Measurements from ENCODE around the gene GOLPH3L.
"Not testable (repeated sequence)": the region's sequence is repeated elsewhere in the genome, so short reads cannot be mapped to it uniquely, and the experiment has no call there.

The GOLPH3L gene

GRCh38 chr1:150654635-150655034, 42.3 kb downstream of the GOLPH3L start:
- not testable (repeated sequence) for DNase-seq

DNA sequence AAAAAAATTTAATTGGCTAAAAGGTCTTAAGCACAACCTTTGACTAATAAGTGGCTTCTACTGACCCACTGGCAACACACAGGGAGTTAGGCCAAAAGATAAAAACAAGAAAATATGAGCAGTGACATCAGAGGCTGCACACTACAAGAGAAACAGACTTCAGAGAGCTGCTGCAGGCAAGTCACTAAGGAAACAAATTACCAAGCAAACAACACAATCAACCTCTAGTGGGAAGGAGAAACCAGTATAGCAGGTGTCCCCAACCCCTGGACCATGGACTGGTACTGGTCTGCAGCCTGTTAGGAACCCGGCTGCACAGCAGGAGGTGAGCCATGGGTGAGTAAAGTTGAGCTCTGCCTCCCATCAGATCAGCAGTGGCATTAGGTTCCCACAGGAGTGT, 46.8 kb downstream of the GOLPH3L start:
- DNase-seq, result no peak

DNA sequence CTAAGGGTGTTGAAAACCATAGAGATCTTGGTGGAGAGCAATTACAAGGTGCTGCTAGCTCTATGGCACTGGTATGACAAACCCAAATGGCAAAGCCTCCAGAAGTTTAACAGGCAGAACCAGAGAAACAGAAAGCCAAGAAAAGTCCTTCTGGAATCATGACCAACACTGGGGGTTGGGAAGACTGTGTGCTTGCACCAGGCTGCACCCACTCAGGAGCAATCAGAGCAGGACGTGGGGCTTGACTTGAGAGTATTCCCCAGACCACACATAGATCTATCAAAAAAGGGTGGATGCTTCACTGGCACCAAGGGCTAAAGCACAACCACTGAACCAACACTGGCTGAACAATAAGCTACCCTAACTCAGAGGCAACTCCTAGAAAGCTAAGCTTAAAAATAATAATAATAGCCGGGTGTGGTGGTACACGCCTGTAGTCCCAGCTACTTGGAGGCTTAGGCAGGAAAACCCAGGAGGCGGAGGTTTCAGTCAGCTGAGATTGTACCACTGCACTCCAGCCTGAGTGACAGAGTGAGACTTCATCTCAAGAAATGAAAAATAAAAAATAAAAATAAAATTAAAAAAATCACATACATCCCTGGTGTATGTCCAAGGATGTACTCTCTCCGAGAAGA, 47.4 kb downstream of the GOLPH3L start:
- no peak for DNase-seq

DNA sequence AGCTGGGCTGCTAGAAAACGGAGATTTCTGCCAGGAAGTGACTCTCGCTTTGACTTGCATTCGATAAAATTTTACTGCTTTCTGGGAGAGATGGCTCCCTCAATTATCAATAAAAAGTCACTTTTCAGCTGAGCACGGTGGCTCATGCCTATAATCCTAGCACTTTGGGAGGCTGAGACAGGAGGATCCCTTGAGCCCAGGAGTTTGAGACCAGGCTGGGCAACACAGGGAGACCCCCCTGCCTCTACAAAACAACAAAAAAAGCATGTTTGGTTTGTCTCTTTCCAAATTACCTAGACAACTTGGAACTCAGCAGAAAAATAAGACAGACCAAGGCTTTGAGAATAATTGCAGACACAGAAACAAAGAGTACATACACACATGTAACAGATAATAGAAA, 54.7 kb downstream of the GOLPH3L start:
- no peak for DNase-seq

DNA sequence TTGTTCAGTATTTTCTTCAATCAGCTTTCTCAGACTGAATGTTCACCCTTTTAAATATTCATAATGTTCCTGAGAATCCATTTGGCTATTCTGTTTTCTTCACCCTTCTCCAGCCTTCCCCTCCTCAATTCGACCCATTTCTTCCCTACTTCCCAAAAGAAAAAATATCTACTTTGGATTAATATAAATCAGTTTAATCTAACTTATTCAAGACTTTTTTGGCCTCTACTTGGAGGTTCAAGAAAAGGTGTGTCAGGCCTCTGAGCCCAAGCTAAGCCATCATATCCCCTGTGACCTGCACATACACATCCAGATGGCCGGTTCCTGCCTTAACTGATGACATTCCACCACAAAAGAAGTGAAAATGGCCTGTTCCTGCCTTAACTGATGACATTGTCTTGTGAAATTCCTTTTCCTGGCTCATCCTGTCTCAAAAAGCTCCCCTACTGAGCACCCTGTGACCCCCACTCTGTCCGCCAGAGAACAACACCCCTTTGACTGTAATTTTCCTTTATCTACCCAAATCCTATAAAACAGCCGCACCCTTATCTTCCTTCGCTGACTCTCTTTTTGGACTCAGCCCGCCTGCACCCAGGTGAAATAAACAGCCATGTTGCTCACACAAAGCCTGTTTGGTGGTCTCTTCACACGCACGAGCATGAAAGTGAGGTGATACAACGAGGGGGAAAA, 55.7 kb downstream of the GOLPH3L start:
- DNase-seq, result not testable (repeated sequence)

- DNase-seq, result not testable (repeated sequence)
Observed at GRCh38 chr1:150638430-150638829, 58.5 kb downstream of the GOLPH3L start.

GRCh38 chr1:150634839-150635622, 61.9 kb downstream of the GOLPH3L start:
- DNase-seq, result not testable (repeated sequence)

- DNase-seq, result peak; percentile 67
Observed at GRCh38 chr1:150629115-150629928, 67.6 kb downstream of the GOLPH3L start, which contains the start of gene ENSA. Gene ENSA, minus strand, starts transcription at chr1:150629612. Its CDS starts 142 bp downstream, at chr1:150629470.

GRCh38 chr1:150628766-150629114, 68.2 kb downstream of the GOLPH3L start:
- no peak for DNase-seq

DNA sequence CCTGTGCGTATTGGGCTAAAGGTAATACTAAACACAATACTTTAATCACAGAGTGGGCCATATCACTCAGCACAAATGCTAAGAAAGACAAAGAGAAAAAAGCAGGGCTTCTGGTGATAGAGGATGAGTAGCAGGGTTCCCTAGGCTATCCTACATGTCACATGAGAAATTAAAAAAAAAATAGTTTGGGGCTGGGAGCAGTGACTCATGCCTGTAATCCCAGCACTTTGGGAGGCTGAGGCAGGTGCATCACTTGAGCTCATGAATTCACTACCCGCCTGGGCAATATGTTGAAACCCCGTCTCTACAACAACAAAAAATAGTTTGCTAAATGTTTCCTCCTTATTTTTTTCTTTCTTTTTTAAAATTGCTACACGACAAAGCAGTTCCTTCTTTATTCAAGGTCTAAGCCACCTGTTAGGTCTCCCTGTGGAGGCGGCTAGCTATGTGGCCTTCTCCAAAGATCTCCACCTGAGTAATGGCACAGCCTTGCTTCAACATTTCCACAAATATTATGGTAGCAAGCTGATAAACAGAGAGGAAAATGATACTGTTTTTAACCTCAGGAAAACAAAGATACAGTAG, 69.0 kb downstream of the GOLPH3L start:
- no peak for DNase-seq

GRCh38 chr1:150626150-150626549, 70.8 kb downstream of the GOLPH3L start:
- DNase-seq, result no peak

GRCh38 chr1:150624546-150624945, 72.4 kb downstream of the GOLPH3L start:
- not testable (repeated sequence) for DNase-seq

- DNase-seq, result not testable (repeated sequence)
Observed at GRCh38 chr1:150624134-150624533, 72.8 kb downstream of the GOLPH3L start.

DNA sequence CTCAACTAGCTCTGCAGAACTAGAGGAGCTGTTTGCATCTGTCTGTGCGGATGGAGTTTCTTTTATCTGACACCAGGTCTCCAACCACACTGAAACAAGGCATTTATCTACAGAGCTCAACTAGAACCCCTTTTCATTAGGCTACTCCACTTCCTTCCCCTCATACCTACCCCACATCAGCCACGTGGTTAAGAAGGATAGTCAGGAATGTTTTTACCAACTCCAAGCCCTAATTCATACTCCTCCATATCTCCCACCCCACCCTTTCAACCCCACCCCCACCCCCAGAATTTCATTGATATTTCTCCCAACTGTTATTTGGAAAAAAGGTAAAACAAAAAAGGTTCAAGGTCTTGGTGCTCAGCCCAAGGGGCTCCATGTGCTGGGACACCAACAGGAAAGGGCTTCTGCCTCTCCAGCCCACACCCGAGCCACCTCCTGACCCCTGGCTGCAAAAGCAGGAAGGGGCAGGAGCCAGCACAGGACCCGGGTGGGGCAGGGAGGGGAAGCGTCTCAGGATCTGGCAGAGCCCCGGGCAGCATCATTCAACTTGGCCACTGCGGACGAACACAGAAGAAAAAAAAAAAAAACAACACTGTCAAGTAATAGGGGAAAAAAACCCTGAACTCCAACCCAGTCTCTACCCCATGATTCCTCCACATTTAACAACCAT, 74.5 kb downstream of the GOLPH3L start:
- no peak for DNase-seq

GRCh38 chr1:150621497-150622302, 75.3 kb downstream of the GOLPH3L start:
- DNase-seq, result no peak

- DNase-seq, result no peak
Observed at GRCh38 chr1:150620919-150621318, 76.0 kb downstream of the GOLPH3L start.

- peak; percentile 26 for DNase-seq
Observed at GRCh38 chr1:150619576-150620509, 77.1 kb downstream of the GOLPH3L start.

DNA sequence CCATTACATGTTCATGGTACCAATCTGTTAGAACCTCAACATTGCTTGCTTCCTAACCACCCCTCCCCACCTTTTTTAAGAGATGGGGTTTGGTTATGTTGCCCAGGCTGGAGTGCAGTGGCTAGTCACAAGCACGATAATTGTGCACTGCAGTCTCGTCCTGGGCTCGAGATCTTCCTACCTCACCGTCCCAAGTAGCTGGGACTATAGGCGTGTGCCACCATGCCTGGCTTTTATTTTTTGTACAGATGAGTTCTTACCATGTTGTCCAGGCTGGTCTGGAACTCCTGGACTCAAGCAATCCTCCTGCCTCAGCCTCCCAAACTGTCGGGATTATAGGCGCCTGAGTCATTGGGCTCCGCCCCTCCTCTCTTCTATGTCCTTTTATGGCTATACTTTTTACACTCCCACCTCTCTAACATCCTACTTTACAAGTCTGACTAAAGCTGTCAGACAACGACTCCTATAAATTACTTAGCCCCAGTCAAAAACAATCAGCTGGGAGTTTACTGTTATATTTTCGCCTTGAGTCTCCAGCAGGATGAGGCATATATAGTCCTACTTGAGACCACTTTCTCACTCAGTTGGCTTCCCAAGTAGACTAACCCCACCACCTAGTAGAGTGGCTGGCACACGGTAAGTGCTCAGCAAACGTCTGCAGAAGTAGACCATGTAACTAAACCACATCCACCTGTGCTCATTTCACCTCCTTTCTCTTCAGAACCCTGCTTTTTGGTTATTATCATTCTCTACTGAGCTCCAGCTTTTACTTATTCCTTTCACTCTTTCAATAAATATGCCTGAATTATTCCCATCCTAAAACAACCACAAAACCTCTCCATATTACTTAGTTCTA, 81.4 kb downstream of the GOLPH3L start:
- no peak for DNase-seq

All from 8988T (cell line).